Left kidney (tissue), 2 donors: Measurements from ENCODE around the gene PCIF1. TPM values are rescaled to one million over a fixed set of nuclear protein-coding genes. Genes with fewer than 3 reads are reported as not detected.
"Not testable (repeated sequence)": the region's sequence is repeated elsewhere in the genome, so short reads cannot be mapped to it uniquely, and the experiment has no call there.

Experiments used
- DNase-seq: peaks from one replicate; pipeline ENCODE4 v3.0.0-alpha.2; 2013
- polyA plus RNA-seq: library from polyadenylated mRNA; unstranded; fragments of 120-200 nt; gene quantifications from one replicate; pipeline ENCODE4 v1.2.1, GENCODE V29; 2013; ENCODE audit not compliant: insufficient read length

Gene PCIF1
- polyA plus RNA-seq, 1 donor = 44.9 TPM

DNA sequence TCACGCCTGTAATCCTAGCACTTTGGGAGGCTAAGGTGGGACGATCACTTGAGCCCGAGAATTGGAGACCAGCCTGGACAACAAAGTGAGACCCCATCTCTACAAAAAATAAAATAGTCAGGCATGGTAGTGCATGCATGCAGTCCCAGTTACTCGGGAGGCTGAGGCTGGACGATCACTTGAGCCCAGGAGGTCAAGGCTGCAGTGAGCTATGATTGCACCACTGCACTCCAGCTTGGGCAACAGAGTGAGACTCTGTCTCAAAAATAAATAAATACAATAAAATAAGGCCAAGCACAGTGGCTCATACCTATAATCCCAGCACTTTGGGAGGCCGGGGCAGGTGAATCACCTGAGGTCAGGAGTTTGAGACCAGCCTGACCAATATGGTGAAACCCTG lies 33.2 kb upstream of the PCIF1 start:
- DNase-seq = not testable (repeated sequence)

DNA sequence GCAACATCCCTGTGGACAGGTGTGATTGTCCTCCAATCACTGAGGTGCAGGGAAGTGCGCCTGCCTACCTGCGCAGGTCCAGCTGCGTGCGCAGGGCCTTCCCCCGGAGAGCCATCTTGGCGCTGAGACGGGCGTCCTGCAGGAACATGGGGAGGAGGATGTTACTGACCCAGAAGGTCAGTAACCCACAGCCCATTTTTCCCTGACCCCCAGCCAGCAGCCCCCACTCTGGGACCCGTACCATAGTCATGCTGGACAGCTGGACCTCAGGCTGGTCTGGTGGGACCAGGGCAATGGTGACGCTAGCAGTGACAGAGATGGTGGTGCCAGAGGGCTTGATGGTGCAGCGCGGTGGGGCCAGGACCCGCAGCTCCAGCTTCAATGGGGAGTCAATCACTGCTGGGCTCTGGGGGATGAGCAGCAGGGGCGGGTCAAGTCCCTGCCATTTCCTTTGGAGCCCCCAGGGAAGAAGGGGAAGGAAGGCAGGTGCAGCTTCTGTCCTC lies 32.2 kb upstream of the PCIF1 start:
- no peak for DNase-seq

DNA sequence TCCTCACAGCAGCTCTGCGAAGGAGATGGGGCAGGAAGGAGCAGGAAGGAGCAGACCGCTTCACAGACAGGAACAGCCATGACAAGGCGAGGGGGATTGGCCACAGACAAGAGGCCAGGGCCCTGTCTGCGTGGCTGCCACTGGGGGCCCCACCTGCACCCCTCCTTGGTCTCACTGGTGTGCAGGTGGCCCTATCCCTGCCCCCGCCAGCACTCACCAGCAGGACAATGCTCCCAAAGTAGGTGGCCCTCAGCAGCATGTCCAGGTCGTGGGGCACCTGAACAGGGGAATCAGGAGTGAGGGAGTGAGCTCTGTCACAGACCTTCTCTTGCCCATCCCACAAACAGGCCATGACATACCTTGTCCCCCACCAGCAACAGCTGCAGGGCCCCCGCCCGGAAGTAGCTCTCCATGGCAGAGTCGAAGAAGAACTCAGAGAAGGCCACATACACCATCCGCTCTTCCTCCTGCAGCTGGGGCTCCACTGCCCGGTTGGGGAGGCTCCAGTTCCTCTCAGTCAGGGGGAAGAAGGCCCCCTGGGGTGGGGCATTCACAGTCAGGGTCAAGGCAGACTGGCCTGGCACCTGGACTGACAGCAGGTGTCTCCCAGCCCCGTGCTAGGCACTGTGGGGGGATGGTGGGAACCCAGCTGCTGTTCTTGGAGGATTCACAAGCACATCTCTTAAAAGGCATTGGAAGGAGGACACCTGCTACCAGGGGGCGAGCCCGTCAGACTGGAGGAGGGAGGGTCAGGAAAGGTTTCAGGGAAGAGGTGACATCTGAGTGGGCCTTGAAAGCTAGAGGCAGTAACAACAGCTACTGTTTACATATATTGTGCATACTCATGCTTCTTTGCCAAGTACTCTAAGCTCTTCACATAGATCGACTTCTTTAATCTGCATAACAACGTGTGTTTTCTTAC lies 29.6 kb upstream of the PCIF1 start:
- DNase-seq = no peak

DNA sequence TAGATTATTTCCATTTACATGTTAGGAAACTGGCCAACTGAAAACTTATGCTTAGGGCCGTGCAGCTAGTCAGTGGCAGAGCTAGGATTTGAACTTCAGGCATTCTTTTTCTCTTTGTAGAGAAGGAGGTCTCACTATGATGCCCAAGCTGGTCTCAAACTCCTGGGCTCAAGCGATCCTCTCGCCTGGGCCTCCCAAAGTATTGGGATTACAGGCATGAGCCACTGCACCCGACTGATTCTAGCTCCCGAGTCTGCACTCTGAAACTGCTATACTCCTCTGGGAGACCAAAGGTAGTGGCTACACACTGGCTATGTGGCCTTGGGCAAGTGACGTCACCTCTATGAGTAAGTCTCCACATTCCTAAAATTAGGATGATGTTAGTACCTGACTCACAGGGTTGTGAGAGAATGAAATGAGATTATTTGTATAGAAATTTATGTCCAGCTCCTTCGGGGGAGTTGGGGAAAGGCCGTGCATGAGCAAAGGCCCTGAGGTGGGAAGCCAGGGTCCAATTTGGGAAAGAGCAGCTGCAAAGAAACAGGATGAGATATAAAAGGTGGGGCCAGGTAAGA lies 28.9 kb upstream of the PCIF1 start:
- DNase-seq = no peak

DNA sequence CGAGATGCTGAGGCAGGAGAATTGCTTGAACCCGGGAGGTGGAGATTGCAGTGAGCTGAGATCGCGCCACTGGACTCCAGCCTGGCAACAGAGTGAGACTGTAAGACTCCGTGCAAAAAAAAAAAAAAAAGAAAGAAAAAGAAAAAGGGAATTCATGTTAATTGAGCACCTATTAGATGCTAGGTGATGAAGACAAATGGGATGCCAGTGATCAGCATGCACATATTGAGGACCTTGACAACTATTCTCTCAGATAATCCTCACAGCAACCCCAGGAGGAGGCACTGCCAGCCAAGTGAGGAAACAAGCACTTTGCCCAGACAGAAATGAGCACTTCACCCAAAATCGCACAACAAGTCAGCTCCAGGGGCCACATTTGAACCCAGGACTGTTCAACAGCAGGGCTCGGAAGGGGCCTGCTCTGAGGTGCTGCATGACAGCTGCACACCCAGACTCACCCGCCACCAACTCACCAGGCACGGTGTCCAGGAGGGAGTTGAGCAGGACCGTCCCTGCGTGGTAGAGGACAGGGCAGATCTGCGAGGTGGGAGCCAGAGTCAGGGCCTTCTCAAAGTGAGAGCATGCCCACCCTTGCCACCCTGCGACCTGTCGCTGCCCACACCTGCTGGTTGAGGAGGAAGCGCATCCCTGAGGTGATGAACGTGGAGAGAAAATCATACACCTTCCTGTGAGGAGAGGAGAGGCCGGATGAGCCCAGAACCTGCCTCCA lies 27.1 kb upstream of the PCIF1 start:
- no peak for DNase-seq

DNA sequence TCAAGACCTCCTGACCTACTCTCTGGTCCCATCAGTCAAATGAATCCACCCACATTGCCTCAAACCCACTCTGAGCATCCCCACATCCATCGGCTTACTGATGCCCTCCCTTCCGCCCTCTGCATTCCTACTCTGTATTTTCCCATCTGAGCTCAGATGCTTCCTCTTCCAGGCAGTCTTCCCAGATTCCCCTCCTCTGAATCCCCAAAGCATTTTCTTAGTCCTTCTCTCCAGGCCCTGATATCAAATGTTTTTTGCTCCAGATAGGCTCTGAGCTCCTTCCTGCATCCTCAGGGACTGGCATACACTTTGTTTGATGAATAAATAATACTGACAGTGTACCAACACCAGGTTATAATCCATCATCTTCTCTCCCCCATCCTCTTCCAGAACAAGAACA lies 26.4 kb upstream of the PCIF1 start:
- no peak for DNase-seq

DNA sequence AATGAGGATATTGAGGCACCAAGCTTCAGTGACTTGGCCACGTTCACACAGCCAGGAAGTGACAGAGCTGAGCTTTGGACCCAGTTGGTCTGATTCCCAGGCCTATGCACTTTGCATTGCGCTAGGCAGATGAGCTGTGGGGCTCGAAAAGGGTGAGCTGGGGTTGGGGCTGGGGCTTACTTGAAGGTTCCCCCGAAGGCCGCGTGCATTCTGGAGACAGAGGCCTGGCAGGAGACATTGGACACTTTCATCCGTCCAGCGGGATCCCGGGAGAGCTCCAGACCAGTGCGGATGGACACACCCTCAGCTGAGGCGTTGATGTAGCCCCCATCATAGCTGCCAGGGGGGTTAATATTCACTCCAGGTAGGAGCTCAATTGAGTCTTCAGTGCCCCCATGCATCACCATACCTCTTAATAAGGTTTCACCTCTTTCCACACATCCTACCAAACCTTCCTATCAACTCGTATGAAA lies 25.1 kb upstream of the PCIF1 start:
- no peak for DNase-seq

DNA sequence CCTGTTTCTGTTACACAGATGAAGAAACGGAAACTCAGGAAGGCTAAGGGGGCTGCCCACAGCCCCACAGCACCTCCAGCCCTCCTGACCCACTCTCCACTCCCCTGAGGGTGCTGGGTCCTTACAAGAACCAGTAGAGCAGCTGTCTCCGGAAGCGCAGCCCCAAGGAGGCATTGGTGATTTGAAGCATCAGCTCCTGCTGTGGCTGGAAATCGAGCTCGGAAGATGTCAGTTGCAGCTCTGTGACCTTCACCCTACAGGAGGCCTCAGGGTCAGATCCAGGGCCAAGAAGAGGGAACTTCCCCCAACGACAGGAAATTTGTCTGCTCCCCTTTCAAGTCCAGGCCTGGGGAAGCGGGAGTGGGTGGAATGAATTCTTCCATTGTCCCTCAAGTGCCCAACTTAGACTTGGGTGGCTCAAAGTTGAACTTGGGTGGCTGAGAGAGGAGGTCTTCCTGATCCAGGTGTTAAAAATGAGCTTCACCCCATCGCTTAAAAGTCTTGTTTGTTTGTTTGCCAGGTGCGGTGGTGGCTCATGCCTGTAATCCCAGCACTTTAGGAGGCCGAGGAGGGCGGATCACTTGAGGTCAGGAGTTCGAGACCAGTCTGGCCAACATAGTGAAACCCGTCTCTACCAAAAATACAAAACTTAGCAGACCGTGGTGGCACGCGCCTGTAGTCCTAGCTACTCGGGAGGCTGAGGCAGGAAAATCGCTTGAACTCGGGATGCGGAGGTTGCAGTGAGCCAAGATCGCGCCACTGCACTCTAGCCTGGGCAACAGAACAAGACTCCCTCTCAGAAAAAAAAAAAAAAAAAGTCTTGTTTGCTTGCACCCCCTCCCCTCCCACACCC lies 24.4 kb upstream of the PCIF1 start:
- no peak for DNase-seq

DNA sequence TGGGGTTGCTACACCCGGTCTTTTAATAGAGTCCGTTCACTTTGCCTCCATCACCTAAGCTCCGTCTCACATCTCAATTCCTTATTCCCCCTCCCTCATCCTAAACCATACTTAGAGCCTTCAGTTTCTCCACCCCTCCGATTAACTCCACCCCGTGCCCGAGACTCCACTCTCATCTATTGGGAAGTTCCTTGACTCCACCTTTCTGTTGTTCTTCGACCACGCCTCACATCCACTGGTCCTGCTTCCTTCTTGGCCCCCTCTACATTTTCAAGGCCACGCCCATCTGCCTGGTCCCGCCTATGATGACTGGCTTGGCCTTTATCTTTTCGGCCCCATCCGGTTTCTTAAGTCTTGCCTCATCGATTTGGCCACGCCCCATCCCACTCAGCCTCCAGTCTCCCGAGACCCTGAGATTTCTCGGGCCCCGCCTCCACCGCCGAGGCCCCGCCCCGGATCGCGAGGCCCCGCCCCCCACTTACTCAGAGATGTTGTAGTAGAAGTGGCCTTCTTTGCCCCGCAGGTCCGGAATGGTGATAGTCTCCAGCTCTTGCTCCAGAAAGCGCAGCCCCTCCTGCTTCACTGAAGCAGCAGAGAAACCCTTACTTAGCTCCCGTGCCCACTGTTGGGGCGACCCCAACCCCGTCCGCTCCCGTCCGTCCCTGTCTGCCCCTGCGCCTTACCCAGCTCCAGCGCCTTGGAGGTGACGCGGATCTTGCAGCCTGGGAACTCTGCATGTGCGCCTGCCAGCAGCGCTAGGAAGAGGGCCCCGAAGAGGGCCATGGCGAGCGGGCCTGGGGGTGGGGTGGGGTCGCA lies 23.6 kb upstream of the PCIF1 start:
- peak; percentile 98 for DNase-seq

DNA sequence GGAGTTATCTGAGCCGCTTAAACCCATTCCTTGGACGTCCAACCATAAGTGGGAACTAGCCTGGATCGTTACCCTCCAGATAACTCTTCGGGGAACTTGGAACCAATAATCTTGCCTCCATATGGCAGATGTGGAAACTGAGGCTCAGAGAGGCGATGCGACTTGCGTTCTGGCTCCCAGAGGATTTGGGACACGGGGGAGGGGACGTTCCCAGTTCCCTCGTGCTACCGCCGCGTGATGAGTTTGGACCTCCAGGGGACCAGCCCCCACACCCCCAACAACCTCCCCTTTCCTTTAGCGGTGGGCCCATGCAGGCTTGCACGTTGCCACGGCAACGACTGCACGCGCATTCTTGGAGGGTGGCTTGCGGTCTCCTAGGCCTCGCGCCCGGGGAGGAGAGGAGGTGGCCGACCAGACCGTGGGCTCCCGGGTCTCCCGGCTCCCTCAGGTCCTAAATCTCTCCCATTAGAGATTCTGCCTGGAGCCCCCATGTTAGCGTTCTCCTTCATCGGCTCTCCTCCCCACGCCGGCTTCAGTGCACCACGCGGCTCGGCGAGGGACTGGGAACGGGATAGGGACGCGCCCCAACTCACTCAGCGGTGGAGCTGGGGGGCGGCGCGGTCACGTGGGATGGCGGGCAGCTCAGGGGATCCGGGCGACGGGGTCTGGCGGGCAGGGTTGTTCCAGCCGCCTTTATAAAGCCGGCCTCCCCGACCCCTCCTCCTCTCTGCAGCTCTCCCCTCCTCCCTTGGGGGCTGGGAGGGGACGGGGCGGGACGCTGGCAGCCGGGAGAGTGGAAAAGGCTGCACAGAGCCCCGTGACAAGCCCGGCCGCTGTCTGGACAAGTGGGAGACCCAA lies 22.8 kb upstream of the PCIF1 start, which contains the start of gene PLTP:
PLTP (minus strand) TSS at position 670 of the 858 bp plus-strand sequence. CDS start 703 bp downstream, outside the sequence.
- peak; percentile 73 for DNase-seq

DNA sequence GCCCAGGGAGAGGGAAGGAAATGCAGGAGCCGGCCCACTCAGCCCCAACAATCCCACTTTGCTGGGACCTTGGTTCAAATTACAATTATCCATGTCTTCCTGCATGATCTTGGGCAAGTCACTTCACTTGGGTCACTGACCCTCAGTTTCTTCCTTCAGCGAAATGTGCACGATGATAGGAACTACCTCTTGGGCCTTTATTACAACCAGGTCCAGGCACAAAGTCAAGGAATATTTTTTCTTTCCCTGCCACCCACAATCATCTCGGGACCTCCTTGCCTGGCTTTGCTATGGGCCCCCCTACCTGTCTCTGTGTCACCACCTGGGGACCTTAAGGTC lies 22.2 kb upstream of the PCIF1 start:
- no peak for DNase-seq

DNA sequence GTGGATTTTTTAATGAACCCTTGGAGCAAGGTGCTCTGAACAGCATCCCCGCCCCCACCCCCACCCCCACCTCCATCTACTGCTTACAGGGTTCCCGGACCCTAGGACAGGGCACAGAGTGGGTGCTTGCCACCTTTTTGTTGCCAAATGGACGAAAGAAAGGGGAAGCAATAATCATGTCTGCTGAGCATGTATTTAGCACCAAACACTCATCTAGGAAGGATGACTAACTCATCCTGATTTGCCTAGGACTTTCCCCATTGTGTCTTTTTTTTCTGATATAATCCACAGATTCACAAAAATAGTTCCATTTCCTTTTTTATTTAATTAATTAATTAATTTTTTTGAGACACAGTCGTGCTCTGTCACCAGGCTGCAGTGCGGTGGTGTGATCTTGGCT lies 21.4 kb upstream of the PCIF1 start:
- DNase-seq = no peak

DNA sequence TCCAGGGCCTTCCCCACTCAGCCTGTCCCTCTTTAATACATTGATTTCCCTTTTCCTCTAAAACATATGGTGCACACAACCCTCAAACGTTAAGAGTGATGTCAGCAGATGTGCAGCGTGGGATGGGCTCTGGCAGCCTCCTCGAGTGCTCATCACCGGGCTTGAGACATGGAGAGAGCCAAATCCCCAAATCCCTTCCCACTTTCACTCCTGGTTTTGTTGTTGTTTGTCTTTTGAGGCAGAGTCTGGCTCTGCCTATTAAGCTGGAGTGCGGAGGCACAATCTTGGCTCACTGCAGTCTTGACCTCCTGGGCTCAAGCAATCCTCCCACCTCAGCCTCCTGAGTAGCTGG lies 16.7 kb upstream of the PCIF1 start:
- no peak for DNase-seq

DNA sequence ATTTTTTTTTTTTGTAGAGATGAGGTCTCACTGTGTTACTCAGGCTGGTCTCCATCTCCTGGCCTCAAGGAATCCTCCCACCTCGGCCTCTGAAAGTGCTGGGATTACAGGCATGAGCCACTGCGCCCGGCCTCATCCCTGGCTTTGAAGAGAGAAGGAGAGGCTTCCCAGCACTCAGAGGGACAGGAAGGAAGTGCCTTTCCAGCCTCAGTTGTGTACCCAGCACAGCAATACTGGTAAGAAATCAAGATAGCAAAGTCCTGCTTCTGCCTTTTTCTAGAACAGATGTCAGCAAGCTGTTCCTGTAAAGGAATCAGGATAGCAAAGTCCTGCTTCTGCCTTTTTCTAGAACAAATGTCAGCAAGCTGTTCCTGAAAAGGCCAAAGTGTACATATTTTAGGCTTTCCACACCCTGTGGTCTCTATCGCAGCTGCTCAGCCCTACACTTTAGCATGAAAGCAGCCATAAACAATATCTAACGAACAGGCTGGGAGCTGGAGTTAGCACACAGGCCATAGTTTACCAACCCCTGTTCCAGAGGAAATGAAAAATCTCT lies 16.2 kb upstream of the PCIF1 start:
- no peak for DNase-seq

DNA sequence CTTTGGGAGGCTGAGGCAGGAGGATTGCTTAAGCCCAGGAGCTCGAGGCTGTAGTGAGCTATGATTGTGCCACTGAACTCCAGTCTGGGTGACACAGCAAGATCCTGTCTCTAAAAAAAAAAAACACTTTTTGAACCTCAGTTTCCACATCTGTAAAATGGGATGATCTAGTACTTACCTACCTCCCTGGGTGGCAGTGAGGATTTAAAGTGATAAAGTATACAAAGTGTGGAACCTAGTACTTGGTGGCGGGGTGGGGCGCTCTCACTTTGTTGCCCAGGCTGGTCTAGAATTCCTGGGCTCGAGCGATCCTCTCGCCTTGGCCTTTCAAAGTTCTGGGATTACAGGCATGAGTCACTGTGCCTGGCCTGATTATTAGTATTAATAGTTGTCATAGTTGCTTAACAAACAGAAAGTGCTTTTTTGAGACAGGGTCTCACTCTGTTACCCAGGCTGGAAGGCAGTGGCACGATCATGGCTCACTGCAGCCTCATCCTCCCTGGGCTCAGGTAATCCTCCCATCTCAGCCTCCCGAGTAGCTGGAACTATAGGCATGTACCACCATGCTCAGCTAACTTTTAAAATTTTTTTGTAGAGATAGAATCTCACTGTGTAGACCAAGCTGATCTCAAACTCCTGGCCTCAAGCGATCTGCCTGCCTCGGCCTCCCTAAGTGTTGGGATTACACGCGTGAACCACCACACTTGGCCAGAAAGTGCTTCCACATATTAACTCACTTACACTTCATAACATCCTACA lies 15.5 kb upstream of the PCIF1 start:
- no peak for DNase-seq

DNA sequence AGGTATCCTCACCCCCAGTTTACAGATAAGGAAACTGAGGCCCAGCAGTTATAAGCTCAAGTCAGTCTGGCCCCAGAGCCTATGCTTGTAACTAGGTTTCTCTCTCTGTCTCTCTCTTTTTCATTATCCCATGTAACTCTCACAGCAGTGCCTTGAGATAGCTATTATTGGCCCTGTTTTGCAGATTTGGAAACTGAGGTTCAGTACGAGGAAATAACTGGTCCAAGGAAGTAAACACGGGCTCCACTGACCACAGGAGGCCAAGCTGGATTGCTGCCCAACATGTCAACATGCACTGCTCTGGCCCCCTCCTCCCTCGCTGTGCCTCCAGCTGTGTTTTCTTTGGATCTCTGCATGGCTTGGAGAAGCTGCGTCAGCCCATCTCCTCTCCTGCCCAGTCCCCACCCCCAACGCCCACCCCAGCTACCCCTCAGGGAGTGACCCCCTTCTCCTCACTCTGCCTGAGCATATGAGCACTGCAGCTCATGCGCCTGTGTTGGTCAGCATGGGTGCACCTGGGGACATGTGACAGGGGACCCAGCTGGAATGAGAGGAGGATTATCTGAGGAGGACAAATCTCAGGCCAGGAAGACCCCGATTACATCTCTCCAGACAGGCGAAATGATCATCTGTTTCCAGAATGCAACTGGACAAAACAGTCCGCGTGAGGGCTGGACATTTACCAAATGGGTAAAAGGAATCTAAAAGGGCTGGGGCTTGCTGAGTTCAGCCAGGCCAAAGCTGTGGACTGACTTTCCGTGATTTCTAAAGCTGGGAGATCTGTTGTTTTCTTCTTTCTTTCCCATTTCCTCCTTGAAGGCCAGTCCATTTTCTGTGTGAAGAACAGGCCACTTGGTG lies 14.7 kb upstream of the PCIF1 start:
- DNase-seq = peak; percentile 75

DNA sequence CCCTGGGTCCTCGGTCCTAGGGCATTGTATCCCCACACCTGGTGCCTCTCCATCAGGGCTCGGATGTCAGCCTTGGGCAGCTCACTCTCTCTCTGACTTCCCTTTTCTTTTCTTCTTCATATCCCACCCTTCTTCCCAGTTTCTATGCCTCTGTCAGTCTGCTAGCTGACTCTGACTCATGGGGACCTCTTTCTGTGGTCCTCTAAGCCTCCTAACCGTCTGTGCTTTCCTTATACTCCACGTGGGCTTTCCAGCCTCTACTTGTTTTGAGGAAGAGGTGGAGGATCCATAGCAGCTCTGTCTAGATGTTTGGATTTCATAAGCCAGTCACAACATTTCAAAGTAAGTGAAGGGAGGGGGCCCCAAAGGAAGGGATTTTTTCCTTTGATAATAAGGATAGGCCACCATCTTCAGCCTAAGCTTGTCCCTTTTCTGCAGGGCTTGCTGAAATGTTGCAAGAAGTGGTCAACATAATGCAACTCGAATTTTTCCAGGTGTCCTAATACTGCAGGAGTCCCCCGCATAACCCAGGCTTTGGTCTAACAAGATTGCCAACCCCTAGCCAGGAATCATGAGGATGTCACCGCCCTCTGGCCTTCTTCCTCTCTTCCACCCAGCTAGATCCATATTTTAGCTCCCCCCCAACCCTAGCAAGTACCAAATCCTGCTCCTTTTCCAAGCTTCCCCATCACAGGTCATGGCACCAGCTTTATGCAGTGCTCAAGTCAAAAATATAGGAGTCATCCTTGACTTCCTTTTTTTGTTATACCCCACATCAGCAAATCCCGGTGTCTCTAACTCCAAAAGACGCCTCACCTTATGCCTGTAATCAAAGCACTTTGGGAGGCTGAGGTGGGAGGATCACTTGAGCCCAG lies 13.8 kb upstream of the PCIF1 start:
- DNase-seq = no peak
